Measurements from ENCODE around the gene AP5B1.

The AP5B1 gene

GRCh38 chr11:65796726-65797601 lies 16.2 kb upstream of the AP5B1 start:
- Histone ChIP-seq H3K9ac (no peak overlapping the region), H3K79me2 (ENCODE audit: insufficient read depth, low read depth) (no peaks in the 10 kb centered on the region), H3K27ac (no peak overlapping the region), H3K4me1 (ENCODE audit: low read depth, poor library complexity, severe bottlenecking) (no peaks in the 10 kb centered on the region), H3K36me3 (ENCODE audit: insufficient read depth) (no peaks in the 10 kb centered on the region), H4K20me1 (ENCODE audit: insufficient read depth) (no peaks in the 10 kb centered on the region), H2AFZ (ENCODE audit: low read depth) (no peak overlapping the region), H3K4me3 (IDR thresholded peaks at IDR 0.05; ENCODE audit: insufficient read depth, low read depth, low read length) (no peak overlapping the region), H3K4me2 (no peak overlapping the region), H3K27me3 (ENCODE audit: insufficient read depth, low read depth) (peaks cover 17% of the 10 kb centered on the region)
- TF ChIP-seq, protein P1, sequence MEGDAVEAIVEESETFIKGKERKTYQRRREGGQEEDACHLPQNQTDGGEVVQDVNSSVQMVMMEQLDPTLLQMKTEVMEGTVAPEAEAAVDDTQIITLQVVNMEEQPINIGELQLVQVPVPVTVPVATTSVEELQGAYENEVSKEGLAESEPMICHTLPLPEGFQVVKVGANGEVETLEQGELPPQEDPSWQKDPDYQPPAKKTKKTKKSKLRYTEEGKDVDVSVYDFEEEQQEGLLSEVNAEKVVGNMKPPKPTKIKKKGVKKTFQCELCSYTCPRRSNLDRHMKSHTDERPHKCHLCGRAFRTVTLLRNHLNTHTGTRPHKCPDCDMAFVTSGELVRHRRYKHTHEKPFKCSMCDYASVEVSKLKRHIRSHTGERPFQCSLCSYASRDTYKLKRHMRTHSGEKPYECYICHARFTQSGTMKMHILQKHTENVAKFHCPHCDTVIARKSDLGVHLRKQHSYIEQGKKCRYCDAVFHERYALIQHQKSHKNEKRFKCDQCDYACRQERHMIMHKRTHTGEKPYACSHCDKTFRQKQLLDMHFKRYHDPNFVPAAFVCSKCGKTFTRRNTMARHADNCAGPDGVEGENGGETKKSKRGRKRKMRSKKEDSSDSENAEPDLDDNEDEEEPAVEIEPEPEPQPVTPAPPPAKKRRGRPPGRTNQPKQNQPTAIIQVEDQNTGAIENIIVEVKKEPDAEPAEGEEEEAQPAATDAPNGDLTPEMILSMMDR (conservative IDR thresholded peaks at IDR 0.05; ENCODE audit: low read depth, low read length): no peak

DNA sequence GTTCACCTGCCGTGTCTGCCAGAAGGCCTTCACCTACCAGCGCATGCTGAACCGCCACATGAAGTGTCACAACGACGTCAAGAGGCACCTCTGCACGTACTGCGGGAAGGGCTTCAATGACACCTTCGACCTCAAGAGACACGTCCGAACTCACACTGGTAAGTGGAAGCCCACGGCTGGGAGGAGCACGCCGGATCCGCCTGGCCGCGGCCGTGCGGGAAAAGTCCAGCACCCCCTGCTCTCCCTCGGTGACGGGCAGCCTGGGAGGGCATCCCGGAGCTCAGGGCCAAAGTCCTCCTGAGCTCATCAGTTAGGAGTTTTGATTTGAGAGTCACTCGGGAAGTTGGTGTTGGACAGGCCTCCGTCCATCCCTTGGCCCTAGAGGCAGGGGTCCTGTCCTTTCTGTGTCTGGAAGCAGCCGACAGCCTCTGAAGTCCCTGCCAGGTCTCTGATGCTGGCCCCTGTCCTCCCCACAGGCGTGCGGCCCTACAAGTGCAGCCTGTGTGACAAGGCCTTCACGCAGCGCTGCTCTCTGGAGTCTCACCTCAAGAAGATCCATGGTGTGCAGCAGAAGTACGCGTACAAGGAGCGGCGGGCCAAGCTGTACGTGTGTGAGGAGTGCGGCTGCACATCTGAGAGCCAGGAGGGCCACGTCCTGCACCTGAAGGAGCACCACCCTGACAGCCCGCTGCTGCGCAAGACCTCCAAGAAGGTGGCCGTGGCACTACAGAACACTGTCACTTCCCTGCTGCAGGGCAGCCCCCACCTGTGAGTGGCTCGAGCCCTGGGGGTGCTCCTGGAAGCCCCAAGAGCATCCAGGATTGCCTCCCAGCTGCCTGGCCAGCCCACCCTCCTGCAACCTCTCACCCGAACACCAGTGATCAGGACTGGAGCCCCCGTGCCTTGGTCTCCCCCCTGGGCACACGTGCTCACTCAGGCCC lies 14.1 kb upstream of the AP5B1 start:
- Histone ChIP-seq H3K4me2 (no peak overlapping the region), H3K36me3 (ENCODE audit: insufficient read depth) (no peaks in the 10 kb centered on the region), H3K4me3 (IDR thresholded peaks at IDR 0.05; ENCODE audit: insufficient read depth, low read depth, low read length) (no peak overlapping the region), H3K4me1 (ENCODE audit: low read depth, poor library complexity, severe bottlenecking) (no peaks in the 10 kb centered on the region), H3K79me2 (ENCODE audit: insufficient read depth, low read depth) (no peaks in the 10 kb centered on the region), H4K20me1 (ENCODE audit: insufficient read depth) (no peaks in the 10 kb centered on the region), H2AFZ (ENCODE audit: low read depth) (no peak overlapping the region), H3K9ac (no peak overlapping the region), H3K27ac (no peak overlapping the region), H3K27me3 (ENCODE audit: insufficient read depth, low read depth) (peaks cover 11% of the 10 kb centered on the region)
- TF ChIP-seq, protein P1 (conservative IDR thresholded peaks at IDR 0.05; ENCODE audit: low read depth, low read length): no peak

DNA sequence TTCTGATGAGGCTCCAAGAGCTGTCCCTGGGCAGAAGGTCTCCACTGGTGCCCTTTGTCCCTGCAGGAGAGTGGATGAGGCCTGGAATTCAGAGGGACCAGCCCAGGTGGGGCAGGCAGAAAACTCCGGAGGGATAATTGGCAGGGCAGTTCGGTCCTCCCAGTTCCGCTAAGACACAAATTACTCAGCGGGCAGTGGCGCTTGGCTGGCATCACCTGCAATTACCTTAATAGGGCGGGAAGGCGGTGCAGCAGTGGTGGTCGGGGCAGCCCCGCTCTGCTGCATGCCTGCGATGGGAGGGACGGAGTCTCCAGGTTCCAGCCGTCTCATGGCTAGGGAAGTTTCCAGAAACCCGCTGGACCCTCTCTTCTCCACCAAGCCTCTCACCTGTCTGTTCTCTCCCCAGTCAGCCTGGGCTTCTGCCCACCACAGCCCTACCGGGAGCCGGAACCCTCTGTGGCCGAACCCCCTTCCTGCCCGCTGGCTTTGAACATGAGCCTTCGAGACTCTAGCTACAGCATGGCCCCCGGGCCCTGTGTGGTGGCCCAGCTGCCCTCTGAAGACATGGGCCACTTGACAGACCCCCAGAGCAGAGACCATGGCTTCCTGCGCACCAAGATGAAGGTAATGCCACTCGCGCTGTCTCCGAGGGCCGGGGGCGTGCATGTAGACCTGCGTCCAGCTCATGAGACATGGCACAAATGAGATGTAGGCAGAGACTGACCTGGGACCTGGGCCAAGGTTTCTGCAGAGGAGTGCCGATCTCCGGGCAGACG lies 13.0 kb upstream of the AP5B1 start:
- Histone ChIP-seq H4K20me1 (ENCODE audit: insufficient read depth) (no peaks in the 10 kb centered on the region), H3K4me1 (ENCODE audit: low read depth, poor library complexity, severe bottlenecking) (no peaks in the 10 kb centered on the region), H3K4me3 (IDR thresholded peaks at IDR 0.05; ENCODE audit: insufficient read depth, low read depth, low read length) (no peak overlapping the region), H2AFZ (ENCODE audit: low read depth) (no peak overlapping the region), H3K27ac (no peak overlapping the region), H3K79me2 (ENCODE audit: insufficient read depth, low read depth) (no peaks in the 10 kb centered on the region), H3K4me2 (no peak overlapping the region), H3K9ac (no peak overlapping the region), H3K27me3 (ENCODE audit: insufficient read depth, low read depth) (peaks cover 15% of the 10 kb centered on the region), H3K36me3 (ENCODE audit: insufficient read depth) (no peaks in the 10 kb centered on the region)
- TF ChIP-seq, protein P1 (conservative IDR thresholded peaks at IDR 0.05; ENCODE audit: low read depth, low read length): no peak

DNA sequence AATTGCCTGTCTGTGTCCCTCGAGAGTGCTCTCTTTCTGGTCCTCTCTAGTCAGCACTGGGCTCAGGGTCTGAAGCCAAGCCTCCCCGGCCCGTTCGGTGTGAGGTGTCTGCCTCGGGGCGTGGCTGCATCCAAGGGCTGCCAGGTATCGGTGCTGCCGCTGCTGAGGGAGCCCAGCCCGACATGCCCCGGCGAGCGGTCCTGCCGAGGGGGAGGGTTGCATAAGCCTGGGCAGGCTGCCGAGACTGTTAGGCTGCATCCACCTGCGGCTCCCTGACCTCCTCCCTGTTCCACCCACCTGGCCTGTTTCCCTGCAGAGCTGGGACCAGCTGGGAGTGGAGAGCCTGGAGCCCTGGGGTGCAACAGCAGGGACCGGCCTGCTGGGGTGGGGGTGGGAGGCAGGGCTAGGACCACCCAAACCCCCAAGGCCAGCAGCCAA lies 12.4 kb upstream of the AP5B1 start:
- TF ChIP-seq, protein P1 (conservative IDR thresholded peaks at IDR 0.05; ENCODE audit: low read depth, low read length): no peak
- Histone ChIP-seq H3K27me3 (ENCODE audit: insufficient read depth, low read depth) (peaks cover 21% of the 10 kb centered on the region), H4K20me1 (ENCODE audit: insufficient read depth) (no peaks in the 10 kb centered on the region), H3K27ac (no peak overlapping the region), H2AFZ (ENCODE audit: low read depth) (no peak overlapping the region), H3K4me2 (no peak overlapping the region), H3K36me3 (ENCODE audit: insufficient read depth) (no peaks in the 10 kb centered on the region), H3K4me1 (ENCODE audit: low read depth, poor library complexity, severe bottlenecking) (no peaks in the 10 kb centered on the region), H3K9ac (no peak overlapping the region), H3K4me3 (IDR thresholded peaks at IDR 0.05; ENCODE audit: insufficient read depth, low read depth, low read length) (no peak overlapping the region), H3K79me2 (ENCODE audit: insufficient read depth, low read depth) (no peaks in the 10 kb centered on the region)

Data from KMS-11 (cell line).